ENCODE data around the gene OR6N2.

The OR6N2 gene

GRCh38 chr1:158754420-158754819, 26.6 kb downstream of the OR6N2 start, which contains the start of gene OR6K6:
Gene OR6K6 (plus strand): TSS chr1:158754720. CDS start chr1:158754888, 168 bp downstream.
- no peak for DNase-seq (ENCODE audit: low read depth)

- no peak for DNase-seq (ENCODE audit: low read depth)
Observed at GRCh38 chr1:158752155-158752712, 28.8 kb downstream of the OR6N2 start.

- DNase-seq (ENCODE audit: low read depth), result no peak
Observed at GRCh38 chr1:158735848-158736247, 45.2 kb downstream of the OR6N2 start.

GRCh38 chr1:158732524-158732923, 48.5 kb downstream of the OR6N2 start:
- DNase-seq (ENCODE audit: low read depth), result no peak

GRCh38 chr1:158731707-158732106, 49.3 kb downstream of the OR6N2 start:
- no peak for DNase-seq (ENCODE audit: low read depth)

- DNase-seq (ENCODE audit: low read depth), result no peak
Observed at GRCh38 chr1:158730453-158730852, 50.6 kb downstream of the OR6N2 start.

- DNase-seq (ENCODE audit: low read depth), result no peak
Observed at GRCh38 chr1:158728510-158729225, 52.3 kb downstream of the OR6N2 start.

- DNase-seq (ENCODE audit: low read depth), result no peak
Observed at GRCh38 chr1:158724442-158724841, 56.6 kb downstream of the OR6N2 start.

All from activated T-cell treated with anti-CD3 and anti-CD28 coated beads for 48 hours (primary cell).